Type B pancreatic cell (in vitro differentiated cells): ENCODE data around the gene TRIM44. TPM values are rescaled to one million over a fixed set of nuclear protein-coding genes. Genes with fewer than 3 reads are reported as not detected.

Source experiments
- DNase-seq: peaks from one replicate; pipeline ENCODE4 v3.0.0; 2021; ENCODE audit warnings: mixed read lengths; ENCODE audit not compliant: unreplicated experiment; ENCODE audit errors: extremely low spot score
- H3K27ac Mint-ChIP-seq: 2 replicates; pipeline ENCODE4 v1.8.0; 2021; ENCODE audit warnings: mild to moderate bottlenecking, mixed read lengths
- H3K27me3 Mint-ChIP-seq: 2 replicates; pipeline ENCODE4 v1.8.0; 2021; ENCODE audit warnings: mixed read lengths
- H3K36me3 Mint-ChIP-seq: 2 replicates; pipeline ENCODE4 v1.8.0; 2021; ENCODE audit warnings: mixed read lengths
- H3K4me1 Mint-ChIP-seq: one replicate; pipeline ENCODE4 v1.8.0; 2021; ENCODE audit warnings: mixed read lengths; ENCODE audit not compliant: unreplicated experiment
- H3K4me3 Mint-ChIP-seq: 2 replicates; pipeline ENCODE4 v1.8.0; 2021; ENCODE audit warnings: mild to moderate bottlenecking, mixed read lengths
- H3K9me3 Mint-ChIP-seq: 2 replicates; pipeline ENCODE4 v1.8.0; 2021; ENCODE audit warnings: mixed read lengths
- CTCF ChIP-seq: fragments of 200-600 bp; sonication (generic); conservative IDR thresholded peaks from 2 replicates; pipeline ENCODE4 v1.5.0; 2021; ENCODE audit warnings: antibody characterized with exemption, mild to moderate bottlenecking
- total RNA-seq: library from RNA; stranded (reverse); gene quantifications from 2 replicates; pipeline ENCODE4 v1.2.1, GENCODE V29; 2021; ENCODE audit warnings: low replicate concordance

Gene TRIM44
- total RNA-seq, 1 donor from 2014 or later: 70.6 TPM

- H3K4me1 Mint-ChIP-seq: peaks cover 5% of the 10 kb centered on the region
- peaks cover 29% of the 10 kb centered on the region for H3K36me3 Mint-ChIP-seq
- no peaks in the 10 kb centered on the region for H3K27me3 Mint-ChIP-seq
- H3K4me3 Mint-ChIP-seq: no peak overlapping the region
- no peak for DNase-seq
- no peak for TF ChIP-seq CTCF
- peaks cover 8% of the 10 kb centered on the region for H3K9me3 Mint-ChIP-seq
- H3K27ac Mint-ChIP-seq: no peak overlapping the region
These were observed 61.3 kb downstream of the TRIM44 start for GRCh38 chr11:35723913-35724312.

- TF ChIP-seq CTCF: no peak
- Mint-ChIP-seq H3K27ac (no peak overlapping the region), H3K4me3 (no peak overlapping the region), H3K36me3 (peaks cover 38% of the 10 kb centered on the region), H3K9me3 (peaks cover 8% of the 10 kb centered on the region), H3K27me3 (no peaks in the 10 kb centered on the region), H3K4me1 (peaks cover 5% of the 10 kb centered on the region)
- DNase-seq: no peak
These were observed 63.3 kb downstream of the TRIM44 start for GRCh38 chr11:35725885-35726284.

- no peak overlapping the region for H3K27ac Mint-ChIP-seq
- DNase-seq: no peak
- H3K4me1 Mint-ChIP-seq: no peaks in the 10 kb centered on the region
- H3K36me3 Mint-ChIP-seq: peaks cover 41% of the 10 kb centered on the region
- no peaks in the 10 kb centered on the region for H3K27me3 Mint-ChIP-seq
- no peak for TF ChIP-seq CTCF
- peaks cover 4% of the 10 kb centered on the region for H3K9me3 Mint-ChIP-seq
- no peak overlapping the region for H3K4me3 Mint-ChIP-seq
These were observed 64.6 kb downstream of the TRIM44 start for GRCh38 chr11:35727140-35727539.

- DNase-seq: no peak
- Mint-ChIP-seq H3K4me1 (no peaks in the 10 kb centered on the region), H3K36me3 (peaks cover 59% of the 10 kb centered on the region), H3K27me3 (no peaks in the 10 kb centered on the region), H3K9me3 (peaks cover 13% of the 10 kb centered on the region), H3K27ac (no peak overlapping the region), H3K4me3 (no peak overlapping the region)
- no peak for TF ChIP-seq CTCF
These were observed 67.7 kb downstream of the TRIM44 start for GRCh38 chr11:35730254-35730653.

- no peak overlapping the region for H3K4me3 Mint-ChIP-seq
- H3K36me3 Mint-ChIP-seq: peaks cover 51% of the 10 kb centered on the region
- no peak overlapping the region for H3K27ac Mint-ChIP-seq
- no peak for TF ChIP-seq CTCF
- DNase-seq: no peak
- H3K27me3 Mint-ChIP-seq: no peaks in the 10 kb centered on the region
- peaks cover 13% of the 10 kb centered on the region for H3K9me3 Mint-ChIP-seq
- H3K4me1 Mint-ChIP-seq: no peaks in the 10 kb centered on the region
These were observed 72.3 kb downstream of the TRIM44 start for GRCh38 chr11:35734669-35735410.
